Loucy (cell line): ENCODE measurements around the gene LITAFD.

ENCODE experiments used
- H2AFZ ChIP-seq: fragments of 200-600 bp; sonication (generic); 2 replicates; pipeline ENCODE4 v1.6.0; 2016; ENCODE audit warnings: antibody characterized with exemption, mild to moderate bottlenecking, low read length, moderate library complexity
- H3F3A ChIP-seq: fragments of 200-600 bp; 2 replicates; pipeline ENCODE4 v1.6.0; 2016; ENCODE audit warnings: antibody characterized with exemption, low read depth, mild to moderate bottlenecking
- H3K27me3 ChIP-seq: fragments of 200-600 bp; sonication (generic); 2 replicates; pipeline ENCODE4 v1.6.1; 2014; ENCODE audit warnings: low read length, mild to moderate bottlenecking; ENCODE audit not compliant: insufficient read depth, poor library complexity, severe bottlenecking
- H3K36me3 ChIP-seq: fragments of 200-600 bp; sonication (generic); 2 replicates; pipeline ENCODE4 v1.6.1; 2016; ENCODE audit warnings: low read length; ENCODE audit not compliant: insufficient read depth
- H3K4me1 ChIP-seq: fragments of 200-600 bp; sonication (generic); 2 replicates; pipeline ENCODE4 v1.5.1; 2014; ENCODE audit warnings: low read length, mild to moderate bottlenecking; ENCODE audit not compliant: insufficient read depth, poor library complexity, severe bottlenecking
- H3K4me2 ChIP-seq: fragments of 200-600 bp; sonication (generic); 2 replicates; pipeline ENCODE4 v1.6.0; 2014; ENCODE audit warnings: antibody characterized with exemption, low read length, low read depth, mild to moderate bottlenecking; ENCODE audit not compliant: poor library complexity, severe bottlenecking
- H3K4me3 ChIP-seq: fragments of 200-600 bp; sonication (generic); 2 replicates; pipeline ENCODE4 v1.5.1; 2014; ENCODE audit warnings: low read length, mild to moderate bottlenecking, mixed read lengths; ENCODE audit not compliant: poor library complexity, severe bottlenecking
- H3K79me2 ChIP-seq: fragments of 200-600 bp; sonication (generic); 2 replicates; pipeline ENCODE4 v1.6.1; 2014; ENCODE audit warnings: low read length; ENCODE audit not compliant: insufficient read depth
- H3K9ac ChIP-seq: fragments of 200-600 bp; sonication (generic); 2 replicates; pipeline ENCODE4 v1.6.0; 2014; ENCODE audit warnings: mild to moderate bottlenecking, low read depth, low read length, moderate library complexity; ENCODE audit not compliant: poor library complexity, severe bottlenecking
- H3K9me2 ChIP-seq: fragments of 200-600 bp; sonication (generic); replicated peaks from 2 replicates; pipeline ENCODE4 v1.6.1; 2016; ENCODE audit warnings: low read depth, low read length, mixed read lengths
- H3K9me3 ChIP-seq: fragments of 200-600 bp; sonication (generic); 2 replicates; pipeline ENCODE4 v1.6.1; 2014; ENCODE audit warnings: mild to moderate bottlenecking, antibody characterized with exemption, low read length, low read depth; ENCODE audit not compliant: insufficient read depth
- H4K20me1 ChIP-seq: fragments of 200-600 bp; sonication (generic); 2 replicates; pipeline ENCODE4 v1.6.0; 2014; ENCODE audit warnings: antibody characterized with exemption, low read length, mild to moderate bottlenecking; ENCODE audit not compliant: insufficient read depth, poor library complexity, severe bottlenecking
- EZH2phosphoT487 ChIP-seq: fragments of 200-600 bp; IDR thresholded peaks from 2 replicates; pipeline ENCODE4 v1.6.1; 2018; ENCODE audit warnings: antibody characterized with exemption, mild to moderate bottlenecking, moderate library complexity, borderline replicate concordance
- TF ChIP-seq, protein P1 (sequence below): fragments of 200-600 bp; sonication (generic); conservative IDR thresholded peaks from 2 replicates; pipeline ENCODE4 v1.5.1; 2014; ENCODE audit warnings: mild to moderate bottlenecking, antibody characterized with exemption, low read length

LITAFD gene

DNA sequence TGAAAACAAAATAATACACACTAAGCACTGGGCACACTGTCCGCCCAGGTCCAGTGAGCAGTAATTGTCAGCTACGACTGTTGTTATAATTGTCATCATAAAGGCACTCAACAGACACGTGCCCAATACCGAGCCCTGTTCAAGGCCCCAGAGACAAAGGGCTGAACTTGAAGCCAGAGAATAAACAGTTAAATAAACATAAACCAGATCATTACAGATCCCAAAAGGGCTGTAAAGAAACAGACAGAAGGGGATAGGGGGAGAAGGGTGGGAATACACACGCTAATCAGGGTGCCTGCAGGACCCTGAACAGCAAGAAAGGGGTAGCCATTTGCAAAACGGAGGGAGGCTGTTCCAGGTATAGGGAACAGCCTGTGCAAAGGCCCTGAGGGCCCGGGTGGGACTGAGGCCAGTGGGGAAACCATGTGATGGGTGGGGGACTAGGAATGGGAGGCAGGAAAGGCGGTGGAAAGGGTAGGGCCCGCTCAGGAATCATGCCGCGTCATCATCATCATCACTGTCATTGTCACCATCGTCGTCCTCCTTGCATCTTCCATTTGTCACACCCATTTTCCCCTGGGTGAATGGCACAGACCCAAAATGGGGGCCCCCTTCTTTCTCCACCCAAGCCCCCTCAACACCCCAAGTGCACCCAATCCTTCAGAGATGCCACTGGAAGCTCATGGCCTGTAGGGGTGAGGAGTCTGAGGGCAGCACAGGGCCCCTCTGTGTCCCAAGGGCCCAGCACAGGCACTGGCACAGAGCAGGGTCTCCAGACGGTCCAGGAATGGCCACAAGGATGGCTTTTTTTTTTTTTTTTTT lies 19.6 kb upstream of the LITAFD start:
- Histone ChIP-seq H4K20me1 (peaks cover 34% of the 10 kb centered on the region), H3K79me2 (peaks cover 83% of the 10 kb centered on the region)

DNA sequence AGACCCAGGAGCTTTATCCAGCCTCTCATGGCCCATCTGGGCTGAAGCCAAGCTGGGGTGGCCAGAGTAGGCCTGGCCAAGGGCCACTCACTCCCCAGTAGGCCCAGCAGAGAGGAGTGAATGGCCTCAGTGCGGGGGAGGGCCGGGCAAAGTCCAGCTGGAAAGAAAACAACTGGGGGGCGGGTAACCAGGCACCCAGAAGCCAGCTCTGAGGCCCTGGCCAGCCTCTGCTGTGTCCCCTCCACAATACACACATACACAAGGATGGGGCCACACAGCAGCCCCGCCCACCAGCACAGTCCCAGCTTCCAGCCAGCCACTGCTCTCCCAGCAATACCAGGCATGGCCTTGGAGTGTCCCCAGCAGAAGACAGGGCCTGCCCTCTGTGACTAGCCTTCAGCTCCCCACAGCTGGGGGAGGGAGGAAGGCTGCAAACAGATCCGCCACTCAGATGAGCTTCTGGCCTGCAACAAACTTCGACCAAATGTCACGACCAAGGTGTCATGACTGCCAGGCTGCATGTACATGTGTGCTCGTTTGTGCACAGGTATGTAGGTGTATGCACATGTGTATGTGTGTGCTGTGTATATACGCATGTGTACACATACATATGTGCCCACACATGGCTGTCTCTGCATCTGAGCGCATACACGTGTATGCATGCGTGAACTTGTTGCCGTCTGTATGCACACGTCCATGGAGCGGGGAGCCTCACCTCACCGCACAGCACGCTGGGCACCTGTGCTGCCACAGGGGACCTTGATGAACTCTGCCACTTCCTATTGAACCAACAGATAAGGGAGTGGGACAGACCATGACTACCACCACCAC lies 18.3 kb upstream of the LITAFD start:
- no peak overlapping the region for H3K4me3 ChIP-seq
- no peaks in the 10 kb centered on the region for H3F3A ChIP-seq
- peaks cover 7% of the 10 kb centered on the region for H3K4me1 ChIP-seq
- peaks cover 38% of the 10 kb centered on the region for H4K20me1 ChIP-seq
- H3K4me2 ChIP-seq = peak overlapping the region; percentile 85
- H3K36me3 ChIP-seq = peaks cover 3% of the 10 kb centered on the region; the same call in 1 of the 2 replicates
- no peaks in the 10 kb centered on the region for H3K9me2 ChIP-seq
- peaks cover 81% of the 10 kb centered on the region for H3K79me2 ChIP-seq
- H3K9ac ChIP-seq = no peak overlapping the region
- no peak overlapping the region for H2AFZ ChIP-seq
- H3K27me3 ChIP-seq = no peaks in the 10 kb centered on the region
- TF ChIP-seq, protein P1, sequence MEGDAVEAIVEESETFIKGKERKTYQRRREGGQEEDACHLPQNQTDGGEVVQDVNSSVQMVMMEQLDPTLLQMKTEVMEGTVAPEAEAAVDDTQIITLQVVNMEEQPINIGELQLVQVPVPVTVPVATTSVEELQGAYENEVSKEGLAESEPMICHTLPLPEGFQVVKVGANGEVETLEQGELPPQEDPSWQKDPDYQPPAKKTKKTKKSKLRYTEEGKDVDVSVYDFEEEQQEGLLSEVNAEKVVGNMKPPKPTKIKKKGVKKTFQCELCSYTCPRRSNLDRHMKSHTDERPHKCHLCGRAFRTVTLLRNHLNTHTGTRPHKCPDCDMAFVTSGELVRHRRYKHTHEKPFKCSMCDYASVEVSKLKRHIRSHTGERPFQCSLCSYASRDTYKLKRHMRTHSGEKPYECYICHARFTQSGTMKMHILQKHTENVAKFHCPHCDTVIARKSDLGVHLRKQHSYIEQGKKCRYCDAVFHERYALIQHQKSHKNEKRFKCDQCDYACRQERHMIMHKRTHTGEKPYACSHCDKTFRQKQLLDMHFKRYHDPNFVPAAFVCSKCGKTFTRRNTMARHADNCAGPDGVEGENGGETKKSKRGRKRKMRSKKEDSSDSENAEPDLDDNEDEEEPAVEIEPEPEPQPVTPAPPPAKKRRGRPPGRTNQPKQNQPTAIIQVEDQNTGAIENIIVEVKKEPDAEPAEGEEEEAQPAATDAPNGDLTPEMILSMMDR = no peak
- no peak for TF ChIP-seq EZH2phosphoT487
- H3K9me3 ChIP-seq = no peaks in the 10 kb centered on the region

More for the DNA sequence above, 19.6 kb upstream of the LITAFD start:
- no peaks in the 10 kb centered on the region for H3F3A ChIP-seq
- no peaks in the 10 kb centered on the region for H3K9me3 ChIP-seq
- H3K4me2 ChIP-seq = no peak overlapping the region
- H2AFZ ChIP-seq = no peak overlapping the region
- no peak overlapping the region for H3K9ac ChIP-seq
- peaks cover 7% of the 10 kb centered on the region for H3K4me1 ChIP-seq
- no peaks in the 10 kb centered on the region for H3K9me2 ChIP-seq
- H3K36me3 ChIP-seq = peaks cover 12% of the 10 kb centered on the region; the same call in 1 of the 2 replicates
- H3K4me3 ChIP-seq = no peak overlapping the region
- no peak for TF ChIP-seq EZH2phosphoT487
- TF ChIP-seq, protein P1 = no peak
- no peaks in the 10 kb centered on the region for H3K27me3 ChIP-seq

DNA sequence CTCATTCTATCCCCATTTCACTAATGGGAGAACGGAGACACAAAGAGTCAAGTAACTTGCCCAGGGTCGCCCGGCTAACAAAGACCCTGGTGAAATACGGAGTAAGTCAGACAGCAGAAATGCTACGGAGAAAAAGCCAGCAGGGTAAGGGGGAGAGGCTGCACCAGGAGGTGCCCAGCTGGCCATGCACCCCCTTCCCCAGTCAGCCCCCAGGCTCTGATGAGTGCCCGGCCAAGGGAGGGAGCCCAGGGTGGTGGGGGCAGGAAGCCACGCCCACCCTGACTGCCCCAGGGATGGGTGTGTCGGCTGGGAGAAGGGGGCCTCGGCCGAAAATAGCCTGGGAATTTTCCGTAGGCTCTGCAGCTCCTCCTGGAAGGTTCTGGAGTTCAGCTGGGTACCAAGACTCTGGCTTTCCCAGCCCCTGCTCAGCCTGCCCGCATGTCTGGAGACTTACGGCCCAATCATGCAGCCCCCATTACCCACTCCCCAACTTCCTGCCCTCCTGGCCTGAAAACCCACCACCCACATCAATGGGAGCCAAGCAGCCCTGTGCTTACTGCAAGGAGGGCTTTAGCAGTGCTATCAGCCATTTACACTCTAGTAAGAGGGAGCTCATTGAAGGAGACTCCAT lies 17.6 kb upstream of the LITAFD start:
- no peak overlapping the region for H3K4me3 ChIP-seq
- no peak overlapping the region for H2AFZ ChIP-seq
- peaks cover 81% of the 10 kb centered on the region for H3K79me2 ChIP-seq
- H3K9me2 ChIP-seq = no peaks in the 10 kb centered on the region
- no peaks in the 10 kb centered on the region for H3K36me3 ChIP-seq
- peak overlapping the region; percentile 85 for H3K4me2 ChIP-seq
- no peaks in the 10 kb centered on the region for H3K27me3 ChIP-seq
- no peaks in the 10 kb centered on the region for H3K9me3 ChIP-seq
- no peak overlapping the region for H3K9ac ChIP-seq
- peaks cover 38% of the 10 kb centered on the region for H4K20me1 ChIP-seq
- no peaks in the 10 kb centered on the region for H3F3A ChIP-seq
- H3K4me1 ChIP-seq = peaks cover 12% of the 10 kb centered on the region
- TF ChIP-seq, protein P1 = no peak
- no peak for TF ChIP-seq EZH2phosphoT487
